Astrocyte of the cerebellum (primary cell): ENCODE data around the gene PARVB.

Experiments used
- DNase-seq: peaks from one replicate; pipeline ENCODE4 v3.0.0-alpha.2; 2011; ENCODE audit warnings: low read depth
- H3K4me3 ChIP-seq: 2 replicates; pipeline ENCODE4 v1.5.1; 2011; ENCODE audit warnings: mild to moderate bottlenecking, low read depth, low read length, moderate library complexity
- in situ Hi-C: cut with HindIII; loops from 2 replicates; pipeline ENCODE4 v1.10.0; 2017; ENCODE audit warnings: low sequenced_read_pairs
- TF ChIP-seq, protein P1 (sequence below): IDR thresholded peaks from 2 replicates; pipeline ENCODE4 v1.5.1; 2012; ENCODE audit warnings: low read length, low read depth, moderate library complexity, mild to moderate bottlenecking; ENCODE audit errors: missing control alignments

The PARVB gene, protein sequence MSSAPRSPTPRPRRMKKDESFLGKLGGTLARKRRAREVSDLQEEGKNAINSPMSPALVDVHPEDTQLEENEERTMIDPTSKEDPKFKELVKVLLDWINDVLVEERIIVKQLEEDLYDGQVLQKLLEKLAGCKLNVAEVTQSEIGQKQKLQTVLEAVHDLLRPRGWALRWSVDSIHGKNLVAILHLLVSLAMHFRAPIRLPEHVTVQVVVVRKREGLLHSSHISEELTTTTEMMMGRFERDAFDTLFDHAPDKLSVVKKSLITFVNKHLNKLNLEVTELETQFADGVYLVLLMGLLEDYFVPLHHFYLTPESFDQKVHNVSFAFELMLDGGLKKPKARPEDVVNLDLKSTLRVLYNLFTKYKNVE

DNA sequence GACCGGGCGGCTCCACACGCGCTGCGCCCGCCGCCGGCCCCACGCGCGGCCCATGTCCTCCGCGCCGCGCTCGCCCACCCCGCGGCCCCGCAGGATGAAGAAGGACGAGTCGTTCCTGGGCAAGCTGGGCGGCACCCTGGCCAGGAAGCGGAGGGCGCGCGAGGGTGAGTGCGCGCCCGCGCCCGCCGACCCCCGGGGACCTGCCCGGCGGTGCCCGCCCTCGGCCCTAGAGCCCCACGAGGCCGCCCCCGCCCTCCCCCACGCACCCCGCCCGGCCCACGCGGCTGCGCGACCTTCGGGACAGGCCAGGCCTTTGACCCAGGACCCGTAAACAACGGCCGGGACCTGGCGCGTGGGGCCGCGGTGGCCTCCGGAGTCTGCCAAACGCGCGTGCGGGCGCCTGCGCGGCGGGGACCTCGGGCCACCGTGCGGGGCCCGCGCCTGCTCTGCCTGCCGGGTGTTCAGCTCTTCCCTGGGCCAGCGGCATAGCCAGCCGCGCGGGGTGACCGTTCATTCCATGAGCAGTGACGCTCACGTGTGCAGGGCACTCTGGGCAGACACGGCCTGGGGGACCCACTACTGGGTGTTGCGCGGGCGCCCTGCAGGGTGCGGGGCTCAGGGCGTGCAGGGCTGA, at the start of gene PARVB:
Gene PARVB (plus strand): TSS at position 15 of the 634 bp plus-strand sequence. CDS start 38 bp downstream, at position 53.
- peak within 1 kb of the TSS; percentile 42 for H3K4me3 ChIP-seq
- TF ChIP-seq, protein P1, sequence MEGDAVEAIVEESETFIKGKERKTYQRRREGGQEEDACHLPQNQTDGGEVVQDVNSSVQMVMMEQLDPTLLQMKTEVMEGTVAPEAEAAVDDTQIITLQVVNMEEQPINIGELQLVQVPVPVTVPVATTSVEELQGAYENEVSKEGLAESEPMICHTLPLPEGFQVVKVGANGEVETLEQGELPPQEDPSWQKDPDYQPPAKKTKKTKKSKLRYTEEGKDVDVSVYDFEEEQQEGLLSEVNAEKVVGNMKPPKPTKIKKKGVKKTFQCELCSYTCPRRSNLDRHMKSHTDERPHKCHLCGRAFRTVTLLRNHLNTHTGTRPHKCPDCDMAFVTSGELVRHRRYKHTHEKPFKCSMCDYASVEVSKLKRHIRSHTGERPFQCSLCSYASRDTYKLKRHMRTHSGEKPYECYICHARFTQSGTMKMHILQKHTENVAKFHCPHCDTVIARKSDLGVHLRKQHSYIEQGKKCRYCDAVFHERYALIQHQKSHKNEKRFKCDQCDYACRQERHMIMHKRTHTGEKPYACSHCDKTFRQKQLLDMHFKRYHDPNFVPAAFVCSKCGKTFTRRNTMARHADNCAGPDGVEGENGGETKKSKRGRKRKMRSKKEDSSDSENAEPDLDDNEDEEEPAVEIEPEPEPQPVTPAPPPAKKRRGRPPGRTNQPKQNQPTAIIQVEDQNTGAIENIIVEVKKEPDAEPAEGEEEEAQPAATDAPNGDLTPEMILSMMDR = no peak
- in situ Hi-C loops = loop anchor here (10.0 to 25.0 kb wide), 2 partner anchors 280 to 563 kb away; no protein-coding TSS in a partner anchor
- no peak for DNase-seq

DNA sequence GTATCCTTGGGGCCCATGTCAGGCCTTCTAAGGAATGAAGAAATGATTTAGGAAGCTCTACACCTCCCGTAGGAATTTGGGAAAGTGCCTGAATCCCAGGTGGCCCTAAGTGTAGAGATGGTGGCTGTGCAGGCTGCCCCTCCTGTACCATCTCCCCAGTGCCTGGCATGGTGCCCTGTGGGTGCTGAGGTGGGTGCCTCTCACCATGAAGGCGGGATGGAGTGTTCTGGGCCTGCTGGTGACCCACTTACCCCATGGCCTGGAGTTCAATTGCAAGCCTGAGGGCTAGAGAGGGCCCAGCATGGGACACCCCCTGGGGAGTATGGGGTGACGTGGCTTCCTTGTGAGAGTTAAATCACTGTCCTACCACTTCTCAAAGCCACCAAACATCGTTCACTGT, 49.1 kb upstream of the PARVB start:
- in situ Hi-C loops = no loop called here
- DNase-seq = no peak
- no peak overlapping the region for H3K4me3 ChIP-seq
- TF ChIP-seq, protein P1 = no peak

DNA sequence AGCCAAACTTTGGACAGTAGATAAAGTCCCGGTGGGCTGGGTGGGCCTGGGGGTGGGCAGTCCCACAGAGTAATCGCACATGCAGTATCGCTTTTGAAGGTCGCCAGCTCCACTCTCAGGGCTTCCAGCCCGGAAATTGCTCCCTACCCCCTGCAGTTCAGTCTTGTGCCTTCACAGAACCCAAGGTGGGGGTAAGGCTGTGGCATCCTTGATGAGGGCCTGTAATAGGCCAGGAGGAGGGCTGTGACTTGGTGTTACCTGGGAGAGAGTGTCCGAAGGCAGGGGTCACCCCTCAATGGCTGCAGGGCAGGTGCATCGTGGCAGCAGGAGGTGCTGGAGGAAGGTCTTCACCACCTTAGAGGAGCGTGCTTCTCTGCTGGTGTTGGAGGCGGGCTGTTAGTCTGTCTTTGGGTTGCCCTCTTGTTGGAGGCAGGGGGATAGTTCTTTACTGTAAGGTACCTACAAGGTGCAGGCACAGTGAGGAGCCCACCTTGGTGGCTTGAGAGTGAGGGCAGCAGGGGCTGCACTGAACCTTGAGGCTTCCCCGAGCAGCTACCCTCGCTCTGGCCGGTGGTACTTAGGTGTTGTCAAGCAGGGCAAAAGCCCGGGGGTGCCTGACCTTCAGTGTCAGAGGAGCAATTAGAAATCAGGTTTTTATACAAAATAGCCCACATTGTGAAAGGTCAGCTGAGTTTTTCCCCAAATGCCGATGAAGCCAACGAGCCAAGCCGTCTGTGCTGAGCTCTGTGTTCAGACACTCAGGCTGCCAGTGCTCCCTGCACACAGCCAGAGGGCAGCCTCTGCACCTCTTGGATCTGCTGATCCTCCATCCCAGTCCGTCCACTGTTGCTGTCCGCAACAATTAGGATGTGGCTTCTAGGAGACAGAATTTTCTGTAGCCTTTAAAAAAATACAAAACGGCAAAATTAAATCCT, 47.0 kb upstream of the PARVB start:
- in situ Hi-C loops = no loop called here
- H3K4me3 ChIP-seq = no peak overlapping the region
- no peak for DNase-seq
- TF ChIP-seq, protein P1 = no peak

DNA sequence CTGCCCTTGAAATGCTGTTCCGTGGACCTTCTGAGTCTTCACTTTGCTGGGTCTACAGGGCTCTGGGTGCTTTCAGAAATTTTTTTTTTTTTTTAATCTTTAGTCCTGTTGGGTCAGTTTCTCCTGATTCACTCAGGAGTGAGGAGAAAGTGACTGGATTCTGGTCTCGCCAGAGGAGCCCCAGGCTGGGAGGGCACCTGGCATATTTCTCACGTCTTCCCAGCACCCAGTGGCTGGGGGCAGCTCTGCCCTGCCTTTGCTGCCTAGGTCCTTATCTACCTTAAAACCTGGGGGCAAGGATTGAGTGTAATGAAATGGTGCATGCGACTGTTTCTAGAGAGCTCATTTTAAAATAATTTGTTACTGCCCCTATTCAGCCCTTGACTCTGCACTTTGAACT, 45.5 kb upstream of the PARVB start:
- H3K4me3 ChIP-seq = no peak overlapping the region
- in situ Hi-C loops = no loop called here
- TF ChIP-seq, protein P1 = no peak
- DNase-seq = no peak

DNA sequence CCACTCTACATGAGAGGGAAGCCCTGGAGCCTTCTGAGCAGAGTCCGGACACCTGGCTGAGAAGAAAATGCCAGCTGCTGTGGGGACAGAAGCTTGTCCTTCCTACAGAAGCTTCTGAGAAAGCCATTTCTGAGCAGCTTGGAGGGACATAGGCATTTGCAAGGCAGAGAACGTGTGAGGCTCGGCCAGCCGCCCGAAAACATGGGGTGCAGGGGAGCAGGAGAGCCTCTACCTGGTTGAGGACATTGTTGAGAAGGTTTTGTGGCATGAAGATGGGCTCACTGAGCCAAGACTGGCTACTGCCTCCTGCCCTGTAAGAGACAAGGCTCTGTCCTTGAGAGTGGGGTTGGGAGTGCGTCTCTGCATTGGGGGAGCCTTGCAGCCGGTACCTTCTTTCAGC, 43.5 kb upstream of the PARVB start:
- no peak for DNase-seq
- H3K4me3 ChIP-seq = no peak overlapping the region
- in situ Hi-C loops = no loop called here
- TF ChIP-seq, protein P1 = no peak

DNA sequence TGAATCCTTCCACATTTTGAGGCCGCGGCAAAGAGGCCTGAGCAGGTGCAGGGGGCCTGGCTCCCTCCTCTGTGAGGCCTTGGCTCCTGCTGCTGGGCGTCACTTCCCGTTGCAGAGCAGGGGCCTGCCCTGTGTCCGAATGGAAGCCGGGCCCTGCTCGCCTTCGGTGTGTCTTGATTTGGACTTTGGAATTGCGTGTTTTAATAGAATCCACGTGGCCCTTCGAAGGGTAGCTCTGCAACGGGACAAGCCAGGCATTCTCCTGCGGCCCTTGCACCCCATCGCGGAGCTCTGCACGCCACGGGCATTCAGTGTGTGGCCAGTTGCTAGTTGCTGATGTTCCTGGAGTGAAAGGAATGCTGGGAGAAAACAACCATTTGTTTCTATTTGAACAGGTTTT, 43.1 kb upstream of the PARVB start:
- TF ChIP-seq, protein P1 = no peak
- DNase-seq = no peak
- no peak overlapping the region for H3K4me3 ChIP-seq
- in situ Hi-C loops = no loop called here
